K562 (cell line): ENCODE data around the gene MRPS10. TPM values are rescaled to one million over a fixed set of nuclear protein-coding genes. Genes with fewer than 3 reads are reported as not detected.

Experiments used
- CBFA2T3 ChIP-seq: fragments of 450-650 bp; IDR thresholded peaks from 2 replicates; pipeline ENCODE4 v1.6.1; 2017
- CREM ChIP-seq: IDR thresholded peaks from 2 replicates; pipeline ENCODE4 v1.6.1; 2014; ENCODE audit warnings: antibody characterized with exemption, low read depth
- E2F3 ChIP-seq: fragments of 250-450 bp; sonication (Bioruptor Pico); IDR thresholded peaks from 2 replicates; pipeline ENCODE4 v1.4.0; 2020; ENCODE audit warnings: mild to moderate bottlenecking
- ELF1 ChIP-seq: fragments of 200-800 bp; sonication (Bioruptor generic); IDR thresholded peaks from 2 replicates; pipeline ENCODE4 v1.6.1; 2016; ENCODE audit warnings: missing genetic modification characterization, missing compliant biosample characterization
- GATAD2A ChIP-seq: fragments of 450-650 bp; IDR thresholded peaks from 2 replicates; pipeline ENCODE4 v1.6.1; 2017
- LEF1 ChIP-seq: fragments of 450-650 bp; IDR thresholded peaks from 2 replicates; pipeline ENCODE4 v1.6.1; 2016; ENCODE audit warnings: mild to moderate bottlenecking
- MTA1 ChIP-seq: fragments of 450-650 bp; IDR thresholded peaks from 2 replicates; pipeline ENCODE4 v1.6.1; 2017; ENCODE audit warnings: borderline replicate concordance
- MYNN ChIP-seq, 2 experiments: sonication (generic); formaldehyde crosslinking in 1 of 2; IDR thresholded peaks; 2 replicates each; pipeline versions ENCODE4 v1.5.0 to v1.6.1; 2016 to 2020; ENCODE audit warnings: antibody characterized with exemption in 1 of 2, missing genetic modification reagents in 1 of 2
- NEUROD1 ChIP-seq: fragments of 150-350 bp; IDR thresholded peaks from 2 replicates; pipeline ENCODE4 v1.6.1; 2014; ENCODE audit warnings: borderline replicate concordance, low read length, low read depth; ENCODE audit not compliant: partially characterized antibody
- NR2C1 ChIP-seq, 2 experiments: fragments of 450-650 bp; IDR thresholded peaks; 2 replicates each; pipeline ENCODE4 v1.6.1; 2017; ENCODE audit warnings: mild to moderate bottlenecking in 2 of 2, antibody characterized with exemption in 1 of 2, inconsistent platforms in 1 of 2, missing compliant biosample characterization in 1 of 2, missing genetic modification characterization in 1 of 2
- PBX2 ChIP-seq, 2 experiments: IDR thresholded peaks in 1 of 2; conservative IDR thresholded peaks in 1 of 2; 2 replicates each; pipeline ENCODE4 v1.6.1; 2016; ENCODE audit warnings: low read depth in 2 of 2, mild to moderate bottlenecking in 1 of 2, missing compliant biosample characterization in 1 of 2, missing genetic modification characterization in 1 of 2, moderate library complexity in 1 of 2
- SIX5 ChIP-seq, 2 experiments: IDR thresholded peaks; 2 replicates each; pipeline ENCODE4 v1.6.1; 2011; ENCODE audit warnings: low read length in 2 of 2, borderline replicate concordance in 1 of 2, low read depth in 1 of 2, mild to moderate bottlenecking in 1 of 2, moderate library complexity in 1 of 2; ENCODE audit not compliant: insufficient read depth in 1 of 2
- TCF3 ChIP-seq: sonication (generic); formaldehyde crosslinking; IDR thresholded peaks from 2 replicates; pipeline ENCODE4 v1.4.0; 2020; ENCODE audit warnings: mild to moderate bottlenecking, missing genetic modification reagents
- WHSC1 ChIP-seq: IDR thresholded peaks from one replicate; pipeline ENCODE4 v1.6.1; 2012; ENCODE audit warnings: low read length, control low read depth, inconsistent platforms
- ZNF586 ChIP-seq: fragments of 450-650 bp; formaldehyde crosslinking; conservative IDR thresholded peaks from 2 replicates; pipeline ENCODE4 v1.4.0; 2020; ENCODE audit warnings: mild to moderate bottlenecking, moderate library complexity
- polyA plus RNA-seq, 8 experiments: library from polyadenylated mRNA; depleted of rRNA in 4 of 8; stranded (reverse) in 5 of 8; unstranded in 3 of 8; fragments of >200 nt; fragmentation: Nextera tagmentation in 2 of 8; fragmentation: Illumina TruSeq in 1 of 8; extraction: Ambion mirVana in 2 of 8; extraction: Trizol in 1 of 8; gene quantifications; 2 replicates each; pipeline versions ENCODE4 v1.2.1 to v1.2.3, GENCODE V29; 2011 to 2014; ENCODE audit warnings: inconsistent platforms in 1 of 8, missing spikeins in 1 of 8
- total RNA-seq, 7 experiments: library from RNA; depleted of rRNA in 6 of 7; stranded (reverse); fragments of >200 nt in 6 of 7; fragmentation: Illumina TruSeq in 2 of 7; extraction: Trizol in 2 of 7; gene quantifications; 2 replicates each; pipeline versions ENCODE4 v1.2.1 to v1.2.3, GENCODE V29; 2011 to 2021; ENCODE audit warnings: low replicate concordance in 1 of 7
- TF ChIP-seq, protein P1 (sequence below): fragments of 450-650 bp; IDR thresholded peaks from 2 replicates; pipeline ENCODE4 v1.6.1; 2017; ENCODE audit warnings: antibody characterized with exemption
- TF ChIP-seq, protein P2 (sequence below): fragments of 200-400 bp; formaldehyde crosslinking; IDR thresholded peaks from 2 replicates; pipeline ENCODE4 v1.6.1; 2017; ENCODE audit warnings: mild to moderate bottlenecking, low read depth, low read length, moderate library complexity
- TF ChIP-seq, protein P3 (sequence below): fragments of 450-650 bp; IDR thresholded peaks from 2 replicates; pipeline ENCODE4 v1.6.1; 2014; ENCODE audit warnings: low read depth, mild to moderate bottlenecking, moderate library complexity, borderline replicate concordance

MRPS10 gene
- total and polyA plus RNA-seq, 9 of the 15 experiments (the other 6 are each of a cell fraction or from before 2014, with no cell fraction given) = 48.6 to 166 (median 93.7) TPM

- TF ChIP-seq, protein P1, sequence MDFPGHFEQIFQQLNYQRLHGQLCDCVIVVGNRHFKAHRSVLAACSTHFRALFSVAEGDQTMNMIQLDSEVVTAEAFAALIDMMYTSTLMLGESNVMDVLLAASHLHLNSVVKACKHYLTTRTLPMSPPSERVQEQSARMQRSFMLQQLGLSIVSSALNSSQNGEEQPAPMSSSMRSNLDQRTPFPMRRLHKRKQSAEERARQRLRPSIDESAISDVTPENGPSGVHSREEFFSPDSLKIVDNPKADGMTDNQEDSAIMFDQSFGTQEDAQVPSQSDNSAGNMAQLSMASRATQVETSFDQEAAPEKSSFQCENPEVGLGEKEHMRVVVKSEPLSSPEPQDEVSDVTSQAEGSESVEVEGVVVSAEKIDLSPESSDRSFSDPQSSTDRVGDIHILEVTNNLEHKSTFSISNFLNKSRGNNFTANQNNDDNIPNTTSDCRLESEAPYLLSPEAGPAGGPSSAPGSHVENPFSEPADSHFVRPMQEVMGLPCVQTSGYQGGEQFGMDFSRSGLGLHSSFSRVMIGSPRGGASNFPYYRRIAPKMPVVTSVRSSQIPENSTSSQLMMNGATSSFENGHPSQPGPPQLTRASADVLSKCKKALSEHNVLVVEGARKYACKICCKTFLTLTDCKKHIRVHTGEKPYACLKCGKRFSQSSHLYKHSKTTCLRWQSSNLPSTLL = peak; percentile 88; the same call in 1 of the 2 replicates
- 0 out of 4 replicates have a peak, but pooled peaks of 1 of the 2 experiments have one; percentile 9 for TF ChIP-seq SIX5 (IDR thresholded peaks at IDR 0.05; ENCODE audit: borderline replicate concordance in 1 of 2, insufficient read depth in 1 of 2, low read depth in 1 of 2, low read length in 2 of 2)
- no peak for TF ChIP-seq ELF1 (tag)
- TF ChIP-seq WHSC1 = no peak
- TF ChIP-seq MTA1 = peak; percentile 83
- TF ChIP-seq NR2C1 (IDR thresholded peaks at IDR 0.05) = peak; percentile 74
- TF ChIP-seq NR2C1 (tag; IDR thresholded peaks at IDR 0.05) = peak; percentile 82
- TF ChIP-seq MYNN (IDR thresholded peaks at IDR 0.05) = peak; percentile 68
- TF ChIP-seq MYNN (CRISPR knock-in tag; IDR thresholded peaks at IDR 0.05) = no peak
- TF ChIP-seq PBX2 (CRISPR knock-in tag; IDR thresholded peaks at IDR 0.05; ENCODE audit: low read depth) = no peak
- TF ChIP-seq PBX2 (tag; conservative IDR thresholded peaks at IDR 0.05; ENCODE audit: low read depth) = peak; percentile 73
- peak; percentile 99 for TF ChIP-seq TCF3 (CRISPR knock-in tag)
- TF ChIP-seq, protein P2, sequence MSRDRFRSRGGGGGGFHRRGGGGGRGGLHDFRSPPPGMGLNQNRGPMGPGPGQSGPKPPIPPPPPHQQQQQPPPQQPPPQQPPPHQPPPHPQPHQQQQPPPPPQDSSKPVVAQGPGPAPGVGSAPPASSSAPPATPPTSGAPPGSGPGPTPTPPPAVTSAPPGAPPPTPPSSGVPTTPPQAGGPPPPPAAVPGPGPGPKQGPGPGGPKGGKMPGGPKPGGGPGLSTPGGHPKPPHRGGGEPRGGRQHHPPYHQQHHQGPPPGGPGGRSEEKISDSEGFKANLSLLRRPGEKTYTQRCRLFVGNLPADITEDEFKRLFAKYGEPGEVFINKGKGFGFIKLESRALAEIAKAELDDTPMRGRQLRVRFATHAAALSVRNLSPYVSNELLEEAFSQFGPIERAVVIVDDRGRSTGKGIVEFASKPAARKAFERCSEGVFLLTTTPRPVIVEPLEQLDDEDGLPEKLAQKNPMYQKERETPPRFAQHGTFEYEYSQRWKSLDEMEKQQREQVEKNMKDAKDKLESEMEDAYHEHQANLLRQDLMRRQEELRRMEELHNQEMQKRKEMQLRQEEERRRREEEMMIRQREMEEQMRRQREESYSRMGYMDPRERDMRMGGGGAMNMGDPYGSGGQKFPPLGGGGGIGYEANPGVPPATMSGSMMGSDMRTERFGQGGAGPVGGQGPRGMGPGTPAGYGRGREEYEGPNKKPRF = no peak
- no peak for TF ChIP-seq E2F3
- peak; percentile 98 for TF ChIP-seq LEF1
- TF ChIP-seq, protein P3, sequence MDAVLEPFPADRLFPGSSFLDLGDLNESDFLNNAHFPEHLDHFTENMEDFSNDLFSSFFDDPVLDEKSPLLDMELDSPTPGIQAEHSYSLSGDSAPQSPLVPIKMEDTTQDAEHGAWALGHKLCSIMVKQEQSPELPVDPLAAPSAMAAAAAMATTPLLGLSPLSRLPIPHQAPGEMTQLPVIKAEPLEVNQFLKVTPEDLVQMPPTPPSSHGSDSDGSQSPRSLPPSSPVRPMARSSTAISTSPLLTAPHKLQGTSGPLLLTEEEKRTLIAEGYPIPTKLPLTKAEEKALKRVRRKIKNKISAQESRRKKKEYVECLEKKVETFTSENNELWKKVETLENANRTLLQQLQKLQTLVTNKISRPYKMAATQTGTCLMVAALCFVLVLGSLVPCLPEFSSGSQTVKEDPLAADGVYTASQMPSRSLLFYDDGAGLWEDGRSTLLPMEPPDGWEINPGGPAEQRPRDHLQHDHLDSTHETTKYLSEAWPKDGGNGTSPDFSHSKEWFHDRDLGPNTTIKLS = peak; percentile 65; the same call in 1 of the 2 replicates
- TF ChIP-seq NEUROD1 = peak; percentile 60
- TF ChIP-seq GATAD2A = peak; percentile 67
- TF ChIP-seq ZNF586 (CRISPR knock-in tag) = no peak
- peak; percentile 99 for TF ChIP-seq CBFA2T3
- peak; percentile 74 for TF ChIP-seq CREM
Measured at GRCh38 chr6:42199106-42199981, 18.3 kb downstream of the MRPS10 start (continued).
